ENCODE measurements around the gene EVC.

- no peak for TF ChIP-seq CTCF (IDR thresholded peaks at IDR 0.05)
- no peak for TF ChIP-seq POLR2A (IDR thresholded peaks at IDR 0.05)
- TF ChIP-seq EP300 (IDR thresholded peaks at IDR 0.05): no peak
These were observed 6.7 kb upstream of the EVC start for GRCh38 chr4:5704276-5704675.

Data from tibial nerve (tissue), 4 donors.